HG03575 (cell line): ENCODE measurements around the gene DNAJA4.

Experiments used
- ATAC-seq: cut with Tn5 transposase; IDR thresholded peaks from one replicate; pipeline ENCODE4 v1.9.1; 2021; ENCODE audit not compliant: unreplicated experiment, insufficient number of reproducible peaks, low FRiP score; ENCODE audit errors: extremely low read depth

Gene DNAJA4

DNA sequence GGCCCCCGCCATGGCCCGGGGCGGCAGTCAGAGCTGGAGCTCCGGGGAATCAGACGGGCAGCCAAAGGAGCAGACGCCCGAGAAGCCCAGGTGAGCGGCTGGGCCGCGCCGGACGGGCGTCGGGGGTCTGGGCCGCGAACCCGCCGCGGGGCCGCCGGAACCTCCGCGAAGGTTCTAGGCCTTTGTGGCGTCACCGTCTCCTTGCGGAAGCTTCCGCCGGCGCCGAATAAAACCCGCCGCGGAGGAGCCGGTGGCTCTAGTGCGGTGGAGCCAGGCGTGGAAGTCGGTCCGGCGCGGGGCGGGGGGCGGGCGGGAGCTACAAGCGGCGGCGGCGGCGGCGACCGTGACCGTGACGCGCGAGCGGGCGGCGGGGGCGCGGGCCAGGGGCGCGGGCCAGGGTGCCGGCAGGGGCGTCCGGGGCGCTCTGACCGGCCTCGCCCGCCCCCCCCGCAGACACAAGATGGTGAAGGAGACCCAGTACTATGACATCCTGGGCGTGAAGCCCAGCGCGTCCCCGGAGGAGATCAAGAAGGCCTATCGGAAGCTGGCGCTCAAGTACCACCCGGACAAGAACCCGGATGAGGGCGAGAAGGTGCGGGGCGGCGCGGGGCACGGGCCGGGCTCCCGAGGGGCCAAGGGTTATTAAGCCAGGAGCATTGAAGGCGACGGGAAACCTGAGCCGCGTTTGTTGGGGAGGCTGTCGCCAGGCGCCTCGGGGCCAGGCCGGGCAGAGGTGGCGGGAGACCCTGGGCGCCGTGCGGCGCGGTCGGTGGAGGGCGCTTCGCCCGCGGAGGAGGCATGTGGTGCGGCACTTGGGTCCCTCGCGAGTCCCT is at the start of gene DNAJA4:
Gene DNAJA4 (plus strand): TSS at position 259 of the 833 bp plus-strand sequence. CDS start 202 bp downstream, at position 461.
- ATAC-seq = no peak

DNA sequence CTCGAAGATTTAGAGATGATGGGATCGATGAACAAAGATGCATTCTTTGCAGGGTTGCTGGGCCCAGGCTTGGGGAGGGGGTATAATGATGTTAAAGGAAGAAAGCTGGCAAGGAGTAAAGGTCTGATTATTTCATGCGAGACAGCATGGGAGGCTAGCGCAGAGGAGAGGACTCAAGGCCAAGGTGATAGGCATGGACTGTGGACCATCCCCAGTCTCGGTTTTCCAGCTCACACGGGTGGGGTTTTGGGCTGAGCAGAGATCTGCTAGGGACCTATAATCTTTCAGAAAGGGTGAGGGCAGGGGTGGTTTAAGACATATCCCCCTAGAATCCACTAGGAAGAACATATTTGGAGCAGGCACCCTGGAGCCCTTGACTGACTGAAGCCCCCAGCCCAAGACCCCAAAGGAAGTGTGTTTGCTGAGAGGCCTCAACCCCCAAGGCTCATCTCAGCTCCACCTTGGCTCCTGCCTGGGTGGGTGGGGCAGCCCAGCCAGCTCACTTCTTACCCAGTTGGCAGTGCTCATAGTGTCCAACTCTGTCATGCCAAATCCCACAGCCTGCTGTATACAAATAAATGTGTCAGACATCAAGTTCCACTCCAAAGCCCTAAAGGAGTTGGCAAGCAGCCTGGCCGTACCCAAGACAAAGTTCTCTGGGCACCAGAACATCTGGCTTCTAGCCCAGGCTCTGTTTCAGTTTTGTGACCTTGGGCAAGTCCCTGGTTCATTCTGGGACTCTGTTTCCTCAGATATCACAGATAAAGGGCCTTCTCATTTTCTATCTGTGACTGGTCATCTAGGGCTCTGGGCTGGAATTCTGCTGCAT is 47.9 kb upstream of the DNAJA4 start:
- ATAC-seq = no peak

DNA sequence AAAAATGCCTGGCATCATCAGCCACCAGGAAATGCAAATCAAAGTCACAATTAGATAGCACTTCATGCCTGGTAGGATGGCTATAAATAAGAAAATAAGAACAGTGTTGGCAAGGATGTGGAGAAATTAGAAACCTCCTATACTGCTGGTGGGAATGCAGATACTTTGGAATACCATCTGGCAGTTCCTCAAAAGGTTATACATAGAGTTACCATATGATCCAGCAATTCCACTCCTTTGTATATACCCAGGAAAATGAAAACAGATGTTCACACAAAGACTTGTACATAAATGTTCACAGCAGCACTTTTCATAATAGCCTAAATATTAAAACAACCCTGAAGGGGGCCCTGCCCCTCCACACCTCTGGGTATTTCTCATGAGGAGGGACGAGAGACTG is 43.6 kb upstream of the DNAJA4 start:
- no peak for ATAC-seq

DNA sequence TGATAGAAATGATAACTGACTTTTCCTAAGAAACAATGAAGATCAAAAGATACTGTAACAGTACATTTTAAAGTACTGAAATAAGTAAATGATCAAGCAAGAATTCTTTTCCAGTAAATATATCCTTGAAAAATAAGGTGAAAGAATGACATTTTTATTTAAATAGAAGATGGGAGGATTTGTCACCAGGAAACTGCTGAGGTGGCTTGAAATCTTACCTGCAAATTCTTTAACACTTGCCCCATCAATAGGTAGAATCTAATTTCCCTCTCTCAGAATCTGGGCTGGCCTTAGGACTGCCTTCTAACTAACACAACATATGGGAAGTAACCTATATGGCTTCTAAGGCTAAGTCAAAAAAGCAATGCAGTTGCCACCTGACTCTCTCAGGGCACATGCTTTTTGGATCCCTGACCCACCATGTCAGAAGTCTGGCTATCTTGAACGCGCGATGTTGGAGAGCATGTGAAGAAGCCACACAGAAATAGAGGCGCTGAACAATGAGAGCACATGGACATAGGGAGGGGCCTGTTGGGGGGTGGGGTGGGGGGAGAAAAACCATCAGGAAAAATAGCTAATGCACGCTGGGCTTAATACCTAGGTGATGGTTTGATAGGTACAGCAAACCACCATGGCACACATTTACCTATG is 41.5 kb upstream of the DNAJA4 start:
- no peak for ATAC-seq

DNA sequence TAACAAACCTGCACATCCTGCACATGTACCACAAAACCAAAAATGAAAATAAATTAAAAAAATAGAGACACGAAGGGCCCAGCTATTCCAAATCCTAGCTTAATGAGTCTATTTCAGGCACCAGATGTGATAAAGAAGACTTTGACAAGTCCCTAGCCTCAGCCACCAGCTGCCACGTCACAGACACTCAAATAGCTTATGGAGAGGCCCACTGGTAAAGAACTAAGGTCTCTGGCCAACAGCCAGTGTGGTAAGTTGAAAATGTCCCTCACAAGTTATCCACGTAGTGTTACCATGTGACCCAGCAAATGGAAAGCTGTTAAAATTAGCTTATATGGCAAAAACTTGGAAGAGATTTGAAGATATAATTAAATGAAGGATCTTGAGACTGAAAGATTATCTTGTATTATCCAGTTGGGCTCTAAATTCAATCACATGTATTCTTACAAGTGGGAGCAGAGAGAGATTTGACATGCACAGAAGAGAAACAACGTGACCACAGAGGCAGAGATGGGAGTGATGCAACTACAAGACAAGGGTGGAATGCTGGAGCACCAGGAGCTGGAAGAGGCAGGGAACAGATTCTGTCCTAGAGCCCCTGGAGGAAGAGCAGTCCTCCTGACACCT is 40.9 kb upstream of the DNAJA4 start:
- no peak for ATAC-seq

DNA sequence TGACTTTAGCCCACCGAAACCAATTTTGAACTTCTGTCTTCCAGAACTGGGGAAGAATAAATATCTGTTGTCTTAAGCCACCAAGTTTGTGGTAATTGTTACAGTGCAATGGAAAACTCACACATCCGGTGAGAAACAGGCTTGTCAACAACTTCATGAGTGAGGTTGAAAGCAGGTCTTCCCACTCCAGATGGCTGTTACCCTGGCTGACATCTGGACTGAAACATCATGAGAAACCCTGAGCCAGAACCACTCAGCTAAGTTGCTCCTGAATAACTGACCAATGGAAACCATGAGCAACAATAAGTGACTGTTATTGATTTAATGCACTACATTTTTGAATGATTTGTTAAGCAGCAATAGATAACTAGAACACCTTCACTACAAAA is 40.3 kb upstream of the DNAJA4 start:
- no peak for ATAC-seq

DNA sequence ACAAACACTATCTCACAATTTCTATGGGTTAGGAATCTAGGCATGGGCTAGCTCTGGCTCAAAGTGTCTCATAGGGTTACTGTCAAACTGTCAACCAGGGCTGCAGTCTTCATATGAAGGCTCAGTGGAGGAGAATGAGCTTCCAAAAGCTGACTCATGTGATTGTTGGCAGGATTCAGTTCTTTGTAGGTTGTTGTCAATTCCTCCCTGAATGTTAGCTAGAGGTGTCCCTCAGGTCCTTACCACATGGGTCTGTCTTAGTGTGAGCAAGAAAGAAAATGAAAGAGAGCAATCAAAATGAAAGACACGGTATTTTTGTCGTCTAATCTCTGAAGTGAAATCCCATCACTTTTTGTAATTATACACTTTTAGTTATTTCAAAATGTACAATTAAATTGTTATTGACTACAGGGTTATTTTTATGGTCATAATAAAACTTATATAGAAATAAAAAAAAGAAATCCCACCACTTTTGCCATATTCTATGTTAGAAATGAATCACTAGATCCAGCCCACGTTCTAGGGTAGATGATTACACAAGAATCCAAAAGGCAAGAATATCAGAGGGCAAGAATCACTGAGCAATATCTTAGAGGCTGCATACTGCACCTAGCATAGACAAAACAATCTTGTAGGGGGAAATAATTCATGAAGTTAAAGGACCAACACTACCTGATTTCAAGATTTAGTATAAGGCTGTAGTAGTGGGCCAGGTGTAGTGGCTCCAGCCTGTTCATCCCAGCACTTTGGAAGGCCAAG is 38.4 kb upstream of the DNAJA4 start:
- ATAC-seq = no peak

DNA sequence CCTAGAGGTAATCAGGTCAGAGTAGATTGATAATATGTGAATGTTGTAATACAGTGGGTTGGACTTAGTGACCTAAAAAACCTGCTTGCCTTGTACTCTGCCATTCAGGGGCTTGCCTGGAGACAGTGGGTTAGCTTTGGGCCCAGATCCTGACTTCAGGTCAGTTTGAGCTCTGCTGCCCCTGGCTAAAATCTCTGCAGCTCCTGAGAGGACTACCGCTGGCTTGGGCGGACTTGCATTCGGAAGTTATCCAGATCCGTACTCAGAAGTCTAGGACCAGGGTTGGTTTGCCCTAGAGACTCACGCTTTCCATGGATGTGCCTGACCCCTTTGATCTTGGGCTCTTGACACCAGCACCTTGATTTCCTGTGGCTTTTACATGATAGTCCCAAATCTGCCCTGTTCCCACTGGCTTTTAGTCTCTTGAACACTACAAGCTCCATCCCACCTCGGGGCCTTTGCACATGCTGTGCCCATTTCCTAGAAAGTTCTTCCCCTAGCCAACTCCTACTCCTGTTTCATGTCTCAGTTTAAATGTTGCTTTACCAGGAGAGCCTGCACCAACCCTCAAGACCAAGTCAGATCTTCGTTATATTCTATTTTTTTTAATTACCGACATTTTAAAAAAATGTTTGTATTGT is 35.9 kb upstream of the DNAJA4 start:
- ATAC-seq = no peak

DNA sequence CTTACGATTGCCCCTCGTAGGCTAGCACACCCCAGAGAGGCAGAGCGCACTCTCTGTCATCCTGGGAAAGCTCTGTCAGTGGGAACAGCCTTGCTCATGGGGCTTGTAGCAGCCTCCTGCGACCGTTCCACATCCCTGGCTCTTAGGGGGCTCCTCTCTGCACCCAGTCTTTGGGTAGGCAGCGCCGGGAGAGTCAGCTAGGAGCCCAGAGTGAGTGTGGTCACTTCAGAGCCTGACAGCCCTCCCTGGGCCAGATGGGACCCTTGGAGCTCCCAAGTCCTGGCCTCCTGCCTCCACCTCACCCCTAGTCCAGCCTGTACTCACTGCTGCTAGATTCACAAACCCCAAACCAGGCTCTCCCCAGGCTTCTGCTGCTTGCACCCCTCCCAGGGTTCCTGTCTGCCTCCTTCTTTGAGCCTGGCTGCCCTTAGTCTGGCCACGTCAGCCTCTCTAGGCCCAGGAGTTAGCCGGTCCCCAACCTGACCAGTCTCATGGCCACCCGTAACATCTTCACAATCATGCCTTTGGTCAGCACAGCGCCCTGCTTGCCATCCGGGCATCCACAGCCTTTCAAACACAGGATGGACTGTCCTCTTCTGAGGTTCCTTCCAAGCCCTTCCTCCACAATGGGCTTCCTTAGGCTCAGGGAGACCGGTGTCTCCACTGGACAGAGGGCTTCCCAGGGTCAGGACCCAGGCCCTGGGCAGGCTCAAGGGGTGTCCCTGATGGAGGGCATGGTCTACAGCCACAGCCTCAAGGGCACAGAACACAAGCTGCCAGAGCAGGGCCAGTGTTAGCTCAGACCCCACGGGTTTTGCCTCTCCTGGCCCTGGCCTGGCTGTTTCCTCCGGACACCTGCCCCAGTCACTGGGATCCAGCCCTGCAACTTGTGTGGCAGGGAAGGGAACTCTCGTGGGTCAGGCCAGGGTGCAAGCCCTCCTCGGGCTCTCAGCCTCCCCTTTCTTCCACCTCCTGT is 34.6 kb upstream of the DNAJA4 start:
- ATAC-seq = no peak

DNA sequence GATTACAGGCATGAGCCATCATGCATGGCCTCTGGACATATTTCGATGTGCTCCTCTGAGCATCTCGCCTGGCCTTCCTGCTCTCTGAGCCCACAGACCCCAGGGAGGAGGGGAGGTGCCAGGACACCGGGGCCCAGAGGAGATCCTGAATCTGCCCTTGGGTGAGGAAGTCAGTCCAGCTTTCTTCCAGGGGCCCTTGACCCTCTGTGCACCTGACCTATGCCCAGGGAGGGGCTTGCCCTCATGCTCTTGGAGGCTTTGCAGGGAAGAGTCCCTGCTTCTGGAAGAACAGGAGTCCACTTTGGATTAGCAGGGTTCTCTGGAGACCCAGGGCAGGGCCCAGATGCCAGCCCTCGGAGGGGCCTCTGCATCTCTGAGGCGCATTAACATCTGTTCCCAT is 31.4 kb upstream of the DNAJA4 start:
- ATAC-seq = no peak

DNA sequence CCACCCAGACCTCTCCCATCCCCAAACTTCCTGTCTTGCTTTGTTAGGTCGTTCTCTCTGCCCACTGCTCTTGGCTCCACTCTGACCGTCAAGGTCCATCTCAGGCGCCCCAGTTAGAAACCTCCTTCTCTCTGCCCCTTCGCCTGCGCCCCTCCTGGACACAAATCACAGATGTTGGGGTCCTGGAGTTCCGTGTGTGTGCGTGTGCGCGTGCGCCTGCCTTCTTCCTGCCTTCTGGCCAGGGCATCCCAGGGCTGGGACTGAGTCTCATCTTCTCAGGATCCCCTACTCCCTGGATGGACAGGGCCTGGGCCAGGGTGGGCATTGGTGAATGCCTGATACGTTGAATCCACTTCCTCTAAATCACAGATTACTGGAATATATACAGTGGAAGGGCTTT is 30.9 kb upstream of the DNAJA4 start:
- no peak for ATAC-seq

DNA sequence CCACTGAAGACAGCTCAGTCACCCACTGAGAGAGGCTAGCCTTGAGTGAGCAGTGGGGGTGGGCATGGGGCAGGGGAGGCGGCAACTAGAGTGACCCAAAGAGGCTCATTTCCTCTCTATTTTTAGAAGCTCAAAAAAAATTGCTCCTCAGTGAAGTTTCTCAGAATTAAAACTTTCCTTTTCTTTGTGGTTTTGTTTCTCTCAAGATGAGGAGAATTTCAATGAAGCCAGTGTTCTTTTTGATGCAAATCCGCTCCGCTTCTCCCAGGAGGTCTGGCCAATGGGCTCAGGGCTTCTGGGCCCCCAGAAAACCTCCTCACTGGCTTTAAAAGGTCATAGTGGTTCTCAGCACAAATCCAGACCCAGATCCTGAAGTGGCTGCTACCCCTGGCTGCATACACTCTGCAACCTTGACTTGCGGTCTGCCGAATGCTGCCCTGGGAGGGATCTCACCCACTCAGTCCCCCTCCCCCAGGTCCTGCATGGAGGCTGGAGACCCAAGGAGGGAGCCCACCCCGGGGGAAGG is 29.8 kb upstream of the DNAJA4 start, which contains the start of gene ACSBG1:
Gene ACSBG1 (minus strand): TSS at position 51 of the 526 bp plus-strand sequence. CDS start 64 bp downstream, outside the sequence.
- ATAC-seq = no peak

DNA sequence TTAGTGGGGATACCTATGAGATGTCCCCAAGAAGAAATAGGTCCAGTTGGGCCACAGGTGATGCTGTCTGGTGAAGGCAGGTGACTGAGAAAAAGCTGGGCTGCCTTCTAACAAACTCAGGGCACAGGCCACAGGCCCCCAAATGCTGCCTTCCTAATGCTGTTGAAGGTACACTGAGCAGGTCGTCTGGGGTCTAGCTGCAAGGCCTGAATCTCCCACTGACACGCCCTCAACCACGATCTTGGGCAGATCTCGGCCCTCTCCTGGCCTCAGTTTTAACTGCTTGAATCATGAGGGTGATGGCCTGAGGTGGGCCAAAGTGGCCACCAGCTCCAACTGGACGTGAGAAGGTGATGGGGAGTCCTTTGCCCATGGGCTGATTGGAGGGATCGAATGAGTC is 27.9 kb upstream of the DNAJA4 start:
- no peak for ATAC-seq

DNA sequence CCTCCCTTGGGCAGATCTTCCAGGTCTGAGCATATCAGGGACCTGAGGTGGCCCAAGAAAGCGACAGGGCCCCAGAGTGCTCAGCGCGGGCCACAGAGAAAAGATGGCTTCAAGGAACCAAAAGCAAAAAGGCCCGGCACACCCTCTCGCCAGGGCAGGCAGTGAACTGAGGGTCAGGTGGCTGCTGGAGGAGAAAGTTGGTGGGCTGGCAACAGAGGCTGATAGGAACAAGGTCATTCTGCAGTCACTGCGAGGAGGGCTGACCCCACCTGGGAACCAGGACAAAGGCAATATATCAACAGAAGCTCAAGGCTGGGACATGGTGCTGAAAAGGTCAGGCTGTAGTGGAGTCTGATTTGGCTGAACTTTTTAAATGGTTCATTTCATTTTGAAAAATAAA is 27.2 kb upstream of the DNAJA4 start:
- ATAC-seq = no peak

DNA sequence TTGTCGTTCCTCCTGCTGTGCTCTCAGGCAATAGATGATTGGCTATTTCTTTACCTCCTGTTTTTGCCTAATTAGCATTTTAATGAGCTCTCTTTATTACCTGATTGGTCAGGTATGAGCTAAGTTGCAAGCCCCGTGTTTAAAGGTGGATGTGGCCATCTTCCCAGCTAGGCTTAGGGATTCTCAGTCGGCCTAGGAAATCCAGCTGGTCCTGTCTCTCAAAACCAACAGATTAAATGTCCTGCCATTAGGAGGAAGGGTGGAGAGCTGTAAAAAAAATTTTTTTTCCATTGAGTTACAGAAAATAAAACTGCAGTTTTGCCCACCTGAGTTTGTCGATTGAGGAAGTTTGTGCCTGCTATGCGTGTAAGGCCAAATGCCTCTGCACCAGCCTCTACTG is 24.6 kb upstream of the DNAJA4 start:
- no peak for ATAC-seq

DNA sequence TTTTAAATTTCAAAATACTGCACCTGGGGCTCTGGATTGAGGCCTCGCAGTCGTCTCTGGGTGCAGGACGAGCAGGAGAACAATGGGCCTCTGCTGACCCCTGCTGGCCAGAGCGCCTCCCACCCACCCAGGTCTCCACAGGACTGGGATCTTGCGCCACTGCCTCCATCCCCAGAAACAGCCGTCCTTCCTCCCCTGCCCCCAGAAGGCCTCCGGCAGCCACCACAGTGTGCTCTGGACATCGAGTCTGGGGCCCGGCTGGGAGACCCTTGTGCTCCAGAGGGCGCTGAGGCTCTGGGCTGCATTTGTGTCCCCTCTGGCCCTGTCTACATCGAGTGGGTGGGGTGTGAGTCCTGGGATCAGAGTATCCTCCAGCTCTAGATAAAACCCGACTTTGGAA is 23.3 kb upstream of the DNAJA4 start:
- no peak for ATAC-seq

DNA sequence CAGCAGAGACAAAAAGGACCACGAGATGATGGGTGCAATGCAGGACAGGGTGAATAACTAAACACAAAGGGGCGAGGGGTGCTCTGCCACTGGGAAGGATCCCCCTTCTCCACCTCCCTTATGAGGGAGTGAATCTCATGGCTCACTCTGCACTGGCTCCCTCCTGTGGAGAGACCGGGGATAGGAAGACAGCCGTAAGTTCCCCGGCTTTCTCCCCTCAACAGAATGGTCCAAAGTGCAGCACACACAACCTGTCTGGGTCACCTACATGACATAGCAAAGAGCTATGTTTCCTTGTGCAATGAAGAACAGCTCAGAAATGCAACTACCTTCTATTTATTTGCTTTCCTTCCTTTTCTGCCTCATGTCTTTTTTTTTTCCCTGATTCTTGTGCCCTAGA is 22.2 kb upstream of the DNAJA4 start:
- no peak for ATAC-seq
